Stimulated activated CD8-positive, alpha-beta memory T cell treated with anti-CD3 and anti-CD28 coated beads, Interleukin-15, amount 100 ng/mL, for 4 hours (primary cell): ENCODE results near the gene TMEM62.

ENCODE experiments used
- DNase-seq, 2 donors: peaks; one replicate each; pipeline ENCODE4 v3.0.0-alpha.2; 2020; ENCODE audit warnings: low read depth in 2 of 2

TMEM62 gene

GRCh38 chr15:43133430-43134156, at the start of gene TMEM62:
TSS of gene TMEM62 (plus strand) at chr15:43133586. CDS start at chr15:43133803, 217 bp downstream.
- DNase-seq: peak; percentile 24 to 32

DNA sequence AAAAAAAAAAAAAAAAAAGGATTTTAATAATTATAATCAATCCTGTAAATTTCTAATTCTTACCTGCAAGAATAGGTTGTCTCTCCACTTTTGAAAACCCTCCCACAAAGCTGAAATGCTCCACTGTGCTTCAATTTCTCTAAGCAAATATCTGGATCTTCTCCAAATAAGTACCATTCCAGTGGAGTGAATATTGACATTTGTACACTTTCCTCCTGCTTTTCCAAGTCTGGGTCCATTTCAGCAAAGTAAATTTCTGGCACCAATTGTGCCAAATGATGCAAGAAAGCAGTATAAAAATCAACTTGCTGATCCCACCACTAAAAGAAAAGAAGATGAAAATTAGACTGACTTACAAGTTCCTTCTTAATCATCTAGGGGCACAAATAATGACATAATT, 47.5 kb upstream of the TMEM62 start:
- no peak for DNase-seq

DNA sequence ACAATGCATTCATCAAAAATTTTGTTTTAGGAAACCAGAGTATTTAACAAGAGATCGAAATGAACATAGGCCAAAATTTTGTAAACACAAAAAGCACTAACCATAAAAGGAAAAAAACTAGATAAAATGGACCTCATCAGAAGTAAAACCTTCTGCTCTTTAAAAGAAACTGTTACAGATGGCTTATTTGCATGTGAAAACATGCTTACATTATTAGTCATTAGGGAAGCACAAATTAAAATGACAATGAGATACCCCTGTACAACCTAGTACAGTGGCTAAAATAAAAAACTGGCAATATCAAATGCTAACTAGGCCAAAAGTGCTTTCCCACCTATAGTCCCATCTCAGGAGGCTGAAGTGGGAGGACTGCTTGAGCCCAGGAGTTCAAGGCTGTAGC, 46.8 kb upstream of the TMEM62 start:
- DNase-seq: no peak

GRCh38 chr15:43091859-43092258, 41.5 kb upstream of the TMEM62 start:
- DNase-seq: no peak

DNA sequence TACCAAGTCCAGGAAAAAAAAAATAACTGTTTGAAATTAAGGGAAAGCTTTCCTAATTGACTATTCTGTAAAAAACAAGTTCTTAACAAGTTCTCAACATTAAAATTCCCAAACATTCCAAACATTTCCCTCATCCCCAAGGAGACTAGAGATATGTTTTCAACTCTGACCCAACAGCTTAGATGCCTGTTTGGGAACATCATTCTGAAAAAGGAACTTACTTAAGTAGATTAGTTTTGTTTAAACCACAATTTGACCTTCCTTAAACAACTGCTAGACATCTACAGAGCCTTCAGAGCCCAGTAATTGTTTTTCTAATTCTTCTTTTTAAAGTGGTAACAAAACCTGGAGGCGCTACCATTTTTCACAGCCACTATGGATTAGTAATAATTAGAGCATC, 40.4 kb upstream of the TMEM62 start:
- no peak for DNase-seq

DNA sequence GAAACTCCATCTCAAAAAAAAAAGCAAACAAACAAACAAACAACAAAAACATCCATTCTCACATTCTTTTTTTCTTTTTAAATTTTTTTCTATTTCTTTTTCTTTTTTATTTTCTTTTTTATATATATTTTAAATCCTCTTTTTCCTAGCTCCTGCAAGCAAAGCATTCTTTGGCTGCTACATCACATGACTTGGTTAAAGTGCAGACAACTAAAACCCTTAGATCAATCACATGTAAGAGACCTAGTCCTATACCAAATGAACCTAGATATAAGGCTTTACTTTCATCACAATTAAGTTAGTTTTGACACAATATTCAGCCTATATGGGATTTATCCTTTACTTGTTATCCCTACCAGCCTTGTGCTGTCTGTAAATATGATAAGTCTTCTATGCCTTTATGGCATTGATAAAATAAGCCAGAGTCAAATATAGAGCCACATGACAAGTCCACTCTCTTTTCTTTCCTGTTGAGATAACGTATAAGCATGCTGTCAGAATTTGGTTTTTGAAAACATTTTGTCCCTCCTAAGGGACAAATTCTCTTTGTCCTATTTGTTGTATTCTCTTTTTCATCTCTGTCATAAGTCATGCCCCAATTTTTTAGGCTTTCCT, 38.9 kb upstream of the TMEM62 start:
- no peak for DNase-seq

GRCh38 chr15:43095243-43095642, 38.1 kb upstream of the TMEM62 start:
- DNase-seq: no peak

DNA sequence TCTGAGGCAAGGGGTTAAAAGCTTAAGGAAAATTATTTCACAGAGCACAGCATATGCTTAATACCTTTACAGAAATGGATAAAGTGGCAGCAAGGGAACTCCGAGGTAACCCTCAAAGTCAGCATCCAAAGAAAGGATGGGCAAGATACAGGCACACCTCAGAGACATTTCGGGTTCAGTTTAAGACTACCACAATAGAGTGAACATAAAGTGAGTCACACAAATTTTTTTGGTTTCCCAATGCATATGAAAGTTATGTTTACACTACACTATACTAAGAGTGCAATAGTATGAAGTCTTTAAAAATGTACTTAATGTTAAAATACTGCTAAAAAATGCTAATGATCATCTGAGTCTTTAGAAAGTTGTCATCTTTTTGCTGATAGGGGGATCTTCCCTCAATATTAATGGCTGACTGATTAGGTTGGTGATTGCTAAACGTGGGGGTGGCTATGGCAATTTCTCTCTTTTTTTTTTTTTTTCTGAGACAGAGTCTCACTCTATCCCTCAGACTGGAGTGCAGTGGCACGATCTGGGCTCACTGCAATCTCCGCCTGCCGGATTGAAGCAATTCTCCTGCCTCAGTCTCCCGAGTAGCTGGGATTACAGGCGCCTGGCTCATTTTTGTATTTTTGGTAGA, 37.6 kb upstream of the TMEM62 start:
- DNase-seq: no peak

DNA sequence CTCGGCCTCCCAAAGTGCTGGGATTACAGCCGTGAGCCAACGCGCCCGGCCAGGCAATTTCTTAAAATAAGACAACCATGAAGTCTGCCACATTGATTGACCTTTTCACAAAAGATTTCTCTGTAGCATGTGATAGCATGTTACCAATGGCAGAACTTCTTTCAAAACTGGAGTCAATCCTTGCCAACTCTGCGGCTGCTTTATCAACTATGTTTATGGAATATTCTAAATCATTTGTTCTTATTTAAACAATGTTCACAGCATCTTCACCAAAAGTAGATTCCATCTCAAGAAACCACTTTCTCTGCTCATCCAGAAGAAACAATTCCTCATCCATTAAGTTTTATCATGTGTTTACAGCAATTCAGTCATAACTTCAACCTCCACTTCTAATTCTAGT, 37.0 kb upstream of the TMEM62 start:
- DNase-seq: no peak

DNA sequence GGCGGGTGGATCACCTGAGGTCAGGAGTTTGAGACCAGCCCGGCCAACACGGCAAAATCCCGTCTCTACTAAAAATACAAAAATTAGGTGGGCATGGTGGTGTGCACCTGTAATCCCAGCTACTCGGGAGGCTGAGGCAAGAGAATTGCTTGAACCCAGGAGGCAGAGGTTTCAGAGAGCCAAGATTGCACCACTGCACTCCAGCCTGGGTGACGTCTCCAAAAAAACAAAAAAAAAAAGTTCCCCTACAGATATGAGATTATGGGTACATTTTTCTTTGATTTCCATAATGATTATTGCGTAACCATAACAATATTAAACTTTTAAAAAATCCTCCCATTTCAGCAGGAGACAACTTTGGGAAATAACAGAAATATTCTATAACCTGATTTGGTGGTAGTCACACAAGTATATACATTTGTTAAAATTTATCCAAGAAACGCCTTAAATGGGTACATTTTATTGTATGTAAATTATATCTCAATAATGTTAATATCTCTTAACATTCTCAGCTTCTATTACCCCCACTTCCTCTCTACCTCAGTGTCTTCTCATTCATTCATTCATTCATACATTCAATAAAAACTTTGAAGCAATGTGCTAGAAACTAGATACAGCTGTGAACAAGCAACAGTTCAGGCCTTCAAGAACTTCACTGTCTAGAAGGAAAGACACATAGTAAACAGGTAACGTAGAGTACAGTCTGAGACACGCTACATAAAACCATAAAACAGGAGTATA, 34.1 kb upstream of the TMEM62 start:
- no peak for DNase-seq

DNA sequence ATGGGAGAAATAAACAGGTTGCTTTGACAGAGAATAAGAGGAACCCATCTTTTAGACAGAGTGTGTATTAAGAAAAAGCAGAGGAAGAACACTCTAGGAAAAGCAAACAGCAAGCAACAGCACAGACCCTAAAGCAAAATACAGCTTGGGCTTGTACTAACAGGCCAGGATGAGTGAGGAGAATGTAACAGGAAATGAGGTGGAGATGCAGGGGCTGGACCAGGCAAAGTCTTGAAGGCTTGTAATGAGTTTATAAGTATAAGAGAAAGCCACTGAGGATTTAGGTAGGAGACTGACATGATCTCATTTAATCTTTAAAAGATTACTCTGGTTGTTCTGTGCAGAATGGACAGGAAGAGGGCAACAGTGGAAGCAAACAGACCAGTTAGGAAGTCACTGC, 32.4 kb upstream of the TMEM62 start:
- DNase-seq: no peak

GRCh38 chr15:43102187-43102586, 31.2 kb upstream of the TMEM62 start:
- DNase-seq: no peak

DNA sequence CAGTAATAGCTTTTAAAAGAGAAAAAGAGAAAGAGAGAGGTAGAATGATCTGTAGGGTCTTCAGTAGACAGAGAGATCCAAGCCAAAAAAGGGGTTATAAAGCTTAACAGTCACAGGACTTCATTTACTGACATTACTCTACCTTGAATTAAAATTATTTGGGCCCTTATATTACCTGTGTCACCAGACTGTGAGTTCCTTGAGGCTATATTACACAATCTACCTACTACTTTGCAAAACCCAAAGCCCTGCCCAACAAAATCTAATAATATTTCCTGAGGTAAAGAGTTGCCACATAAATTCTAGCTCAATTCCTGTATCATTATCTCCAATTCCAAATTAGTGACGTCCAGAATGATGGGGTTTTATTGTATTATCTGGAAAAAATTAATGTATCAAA, 29.5 kb upstream of the TMEM62 start:
- DNase-seq: no peak

- no peak for DNase-seq
Measured at GRCh38 chr15:43104426-43104825, 29.0 kb upstream of the TMEM62 start.

DNA sequence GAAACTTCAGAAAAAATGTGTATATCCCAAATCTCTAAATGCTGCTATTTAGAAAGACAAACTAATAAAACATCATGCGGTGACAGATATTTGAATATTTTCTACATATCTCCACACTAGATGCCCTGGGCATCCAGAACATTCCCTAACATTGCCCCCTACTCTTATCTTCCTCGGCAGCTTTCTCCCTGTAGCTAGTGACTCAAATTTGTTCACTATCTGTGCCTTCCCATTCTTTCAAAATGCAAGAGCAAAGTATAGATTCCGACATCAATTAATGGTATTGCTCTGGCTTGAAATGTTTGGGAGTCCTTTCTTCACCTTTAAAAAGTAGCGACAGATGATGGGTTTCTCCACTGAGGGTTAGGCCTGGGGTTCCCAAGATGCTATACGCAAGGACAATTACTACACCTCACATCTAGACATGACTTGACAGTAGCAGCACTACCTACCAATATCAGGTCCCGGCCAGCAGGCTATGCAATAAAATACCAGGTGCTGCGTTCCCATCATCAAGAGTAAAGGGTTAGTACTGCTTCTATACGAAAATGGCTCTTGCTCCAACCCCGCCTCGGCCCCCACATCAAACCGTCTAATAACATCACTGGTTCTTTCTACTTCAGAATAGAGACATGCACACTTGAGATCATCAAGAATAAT, 28.2 kb upstream of the TMEM62 start:
- DNase-seq: no peak

GRCh38 chr15:43105778-43106485, 27.5 kb upstream of the TMEM62 start, which contains the start of gene UBR1:
TSS of gene UBR1 (minus strand) at chr15:43106038. CDS start at chr15:43106022, 16 bp downstream.
- DNase-seq: peak; percentile 79 to 85

DNA sequence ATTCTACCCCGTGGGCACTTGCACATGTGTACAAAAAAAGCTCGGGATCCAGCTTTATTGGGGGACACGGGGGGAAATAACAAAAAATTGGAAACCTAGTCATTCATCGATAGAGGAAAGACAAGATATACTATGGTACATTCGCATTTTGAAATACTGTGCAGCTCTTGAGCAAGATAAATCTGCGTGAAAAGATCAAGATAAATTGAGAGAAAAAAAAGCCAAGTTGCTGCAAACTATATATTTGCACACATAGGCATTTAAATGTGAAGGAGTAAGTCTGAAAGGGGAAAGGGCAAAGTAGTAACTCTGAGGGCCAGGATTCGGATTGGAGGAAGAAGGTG, 26.9 kb upstream of the TMEM62 start:
- no peak for DNase-seq

- DNase-seq: no peak
Measured at GRCh38 chr15:43107751-43108150, 25.6 kb upstream of the TMEM62 start.

GRCh38 chr15:43111354-43111753, 22.0 kb upstream of the TMEM62 start:
- DNase-seq: no peak

DNA sequence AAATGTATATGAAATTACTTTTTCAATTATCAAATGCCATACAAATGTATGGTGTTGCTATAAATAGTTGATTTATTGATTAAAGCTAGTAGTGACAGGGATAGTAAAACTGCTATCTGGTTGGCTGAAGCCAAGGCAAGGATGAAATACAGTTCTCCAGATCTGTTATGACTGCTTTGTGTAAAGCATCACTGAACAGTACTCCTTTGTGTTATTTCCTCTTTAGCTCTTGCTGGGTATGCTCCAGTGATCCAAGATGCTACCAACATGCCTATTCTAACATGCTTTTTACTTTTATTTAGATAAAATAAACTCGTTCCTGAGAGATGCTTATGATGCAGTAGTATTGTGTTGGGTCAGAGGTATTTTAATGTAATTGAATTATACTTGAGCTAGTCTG, 15.1 kb upstream of the TMEM62 start:
- DNase-seq: no peak

GRCh38 chr15:43118829-43119228, 14.6 kb upstream of the TMEM62 start:
- no peak for DNase-seq
